Measurements from ENCODE around the gene THSD4. TPM values are rescaled to one million over a fixed set of nuclear protein-coding genes. Genes with fewer than 3 reads are reported as not detected.

Gene THSD4
- total RNA-seq, 1 donor, result 15.6 TPM

- TF ChIP-seq, protein P1, sequence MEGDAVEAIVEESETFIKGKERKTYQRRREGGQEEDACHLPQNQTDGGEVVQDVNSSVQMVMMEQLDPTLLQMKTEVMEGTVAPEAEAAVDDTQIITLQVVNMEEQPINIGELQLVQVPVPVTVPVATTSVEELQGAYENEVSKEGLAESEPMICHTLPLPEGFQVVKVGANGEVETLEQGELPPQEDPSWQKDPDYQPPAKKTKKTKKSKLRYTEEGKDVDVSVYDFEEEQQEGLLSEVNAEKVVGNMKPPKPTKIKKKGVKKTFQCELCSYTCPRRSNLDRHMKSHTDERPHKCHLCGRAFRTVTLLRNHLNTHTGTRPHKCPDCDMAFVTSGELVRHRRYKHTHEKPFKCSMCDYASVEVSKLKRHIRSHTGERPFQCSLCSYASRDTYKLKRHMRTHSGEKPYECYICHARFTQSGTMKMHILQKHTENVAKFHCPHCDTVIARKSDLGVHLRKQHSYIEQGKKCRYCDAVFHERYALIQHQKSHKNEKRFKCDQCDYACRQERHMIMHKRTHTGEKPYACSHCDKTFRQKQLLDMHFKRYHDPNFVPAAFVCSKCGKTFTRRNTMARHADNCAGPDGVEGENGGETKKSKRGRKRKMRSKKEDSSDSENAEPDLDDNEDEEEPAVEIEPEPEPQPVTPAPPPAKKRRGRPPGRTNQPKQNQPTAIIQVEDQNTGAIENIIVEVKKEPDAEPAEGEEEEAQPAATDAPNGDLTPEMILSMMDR (IDR thresholded peaks at IDR 0.05; ENCODE audit: extremely low read depth, low read depth, low read length), result no peak
- no peak for DNase-seq (ENCODE audit: insufficient read length, low spot score, missing footprints)
- Histone ChIP-seq H3K4me2 (ENCODE audit: insufficient read depth, low read length) (no peak overlapping the region), H3K36me3 (ENCODE audit: insufficient read depth, low read length) (no peaks in the 10 kb centered on the region), H3K9me3 (ENCODE audit: low read depth, low read length) (no peaks in the 10 kb centered on the region), H3K4me1 (ENCODE audit: insufficient read depth, low read length) (peaks cover 4% of the 10 kb centered on the region), H3K4me3 (ENCODE audit: insufficient read depth, low read length) (no peak overlapping the region), H4K20me1 (ENCODE audit: insufficient read depth, low read length) (no peaks in the 10 kb centered on the region), H3K79me2 (ENCODE audit: insufficient read depth, low read length) (no peaks in the 10 kb centered on the region), H2AFZ (ENCODE audit: low read length) (no peak overlapping the region), H3K27me3 (ENCODE audit: insufficient read depth, low read length) (no peaks in the 10 kb centered on the region), H3K27ac (ENCODE audit: low read depth, low read length) (no peak overlapping the region)
Measured at GRCh38 chr15:71430782-71431181, 315.5 kb downstream of the THSD4 start.

GRCh38 chr15:71431343-71432336 is 316.4 kb downstream of the THSD4 start:
- no peaks in the 10 kb centered on the region for H3K27me3 ChIP-seq (ENCODE audit: insufficient read depth, low read length)
- no peak overlapping the region for H2AFZ ChIP-seq (ENCODE audit: low read length)
- no peaks in the 10 kb centered on the region for H3K36me3 ChIP-seq (ENCODE audit: insufficient read depth, low read length)
- peaks cover 4% of the 10 kb centered on the region for H3K4me1 ChIP-seq (ENCODE audit: insufficient read depth, low read length)
- H3K9me3 ChIP-seq (ENCODE audit: low read depth, low read length), result no peaks in the 10 kb centered on the region
- no peaks in the 10 kb centered on the region for H3K79me2 ChIP-seq (ENCODE audit: insufficient read depth, low read length)
- H4K20me1 ChIP-seq (ENCODE audit: insufficient read depth, low read length), result no peaks in the 10 kb centered on the region
- H3K4me2 ChIP-seq (ENCODE audit: insufficient read depth, low read length), result no peak overlapping the region
- TF ChIP-seq, protein P1 (IDR thresholded peaks at IDR 0.05; ENCODE audit: extremely low read depth, low read depth, low read length), result no peak
- DNase-seq (ENCODE audit: insufficient read length, low spot score, missing footprints), result no peak
- no peak overlapping the region for H3K27ac ChIP-seq (ENCODE audit: low read depth, low read length)
- H3K4me3 ChIP-seq (ENCODE audit: insufficient read depth, low read length), result no peak overlapping the region

DNA sequence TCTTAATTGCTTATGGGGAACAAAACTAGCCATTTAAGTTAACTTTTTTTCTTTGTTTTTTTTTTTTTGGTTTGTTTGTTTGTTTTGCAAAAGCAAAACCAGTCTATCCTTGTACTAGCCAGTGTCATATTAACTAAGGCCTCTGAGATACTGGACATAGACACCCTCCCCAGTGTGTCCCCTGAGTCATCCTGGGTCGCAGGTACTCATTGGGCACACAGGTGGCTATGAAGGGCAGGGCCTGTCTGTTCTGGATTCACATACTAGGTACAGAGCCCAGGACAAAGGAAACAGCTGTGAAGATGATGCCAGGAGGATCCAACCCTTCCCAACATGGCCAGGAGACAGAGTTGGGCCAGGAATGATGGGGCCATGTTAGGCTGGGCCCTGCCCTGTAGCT is 318.1 kb downstream of the THSD4 start:
- DNase-seq (ENCODE audit: insufficient read length, low spot score, missing footprints), result no peak
- H3K79me2 ChIP-seq (ENCODE audit: insufficient read depth, low read length), result no peaks in the 10 kb centered on the region
- H3K27ac ChIP-seq (ENCODE audit: low read depth, low read length), result no peak overlapping the region
- H3K36me3 ChIP-seq (ENCODE audit: insufficient read depth, low read length), result no peaks in the 10 kb centered on the region
- no peaks in the 10 kb centered on the region for H3K9me3 ChIP-seq (ENCODE audit: low read depth, low read length)
- no peaks in the 10 kb centered on the region for H3K27me3 ChIP-seq (ENCODE audit: insufficient read depth, low read length)
- TF ChIP-seq, protein P1 (IDR thresholded peaks at IDR 0.05; ENCODE audit: extremely low read depth, low read depth, low read length), result no peak
- H3K4me2 ChIP-seq (ENCODE audit: insufficient read depth, low read length), result no peak overlapping the region
- H3K4me1 ChIP-seq (ENCODE audit: insufficient read depth, low read length), result peaks cover 10% of the 10 kb centered on the region
- no peaks in the 10 kb centered on the region for H4K20me1 ChIP-seq (ENCODE audit: insufficient read depth, low read length)
- no peak overlapping the region for H3K4me3 ChIP-seq (ENCODE audit: insufficient read depth, low read length)
- no peak overlapping the region for H2AFZ ChIP-seq (ENCODE audit: low read length)

DNA sequence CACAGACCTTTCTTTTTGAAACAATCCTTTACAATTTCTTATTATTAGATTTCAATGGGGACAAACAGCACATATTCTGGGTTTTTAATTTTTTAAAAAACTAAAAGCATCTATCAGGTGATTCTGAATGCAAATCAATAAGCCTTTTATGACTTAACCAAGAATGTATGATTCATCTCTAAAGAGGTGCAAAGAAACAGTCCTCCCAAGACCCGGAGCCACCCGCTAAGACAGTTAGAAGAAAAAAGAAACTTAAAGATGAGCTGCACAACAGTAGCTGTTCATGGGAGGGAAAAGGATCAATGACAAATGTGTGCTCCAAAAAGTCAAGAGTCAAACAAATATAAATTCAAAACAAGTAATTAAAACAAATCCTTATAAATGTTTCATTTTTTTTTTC is 319.5 kb downstream of the THSD4 start:
- TF ChIP-seq, protein P1 (IDR thresholded peaks at IDR 0.05; ENCODE audit: extremely low read depth, low read depth, low read length), result no peak
- H3K4me3 ChIP-seq (ENCODE audit: insufficient read depth, low read length), result no peak overlapping the region
- H3K36me3 ChIP-seq (ENCODE audit: insufficient read depth, low read length), result no peaks in the 10 kb centered on the region
- H3K27ac ChIP-seq (ENCODE audit: low read depth, low read length), result no peak overlapping the region
- peaks cover 9% of the 10 kb centered on the region for H3K4me1 ChIP-seq (ENCODE audit: insufficient read depth, low read length)
- H3K27me3 ChIP-seq (ENCODE audit: insufficient read depth, low read length), result no peaks in the 10 kb centered on the region
- H4K20me1 ChIP-seq (ENCODE audit: insufficient read depth, low read length), result no peaks in the 10 kb centered on the region
- no peak for DNase-seq (ENCODE audit: insufficient read length, low spot score, missing footprints)
- H3K79me2 ChIP-seq (ENCODE audit: insufficient read depth, low read length), result no peaks in the 10 kb centered on the region
- H3K4me2 ChIP-seq (ENCODE audit: insufficient read depth, low read length), result no peak overlapping the region
- no peak overlapping the region for H2AFZ ChIP-seq (ENCODE audit: low read length)
- H3K9me3 ChIP-seq (ENCODE audit: low read depth, low read length), result no peaks in the 10 kb centered on the region
